Hepatocyte (in vitro differentiated cells): ENCODE measurements around the gene IGSF1. TPM values are rescaled to one million over a fixed set of nuclear protein-coding genes. Genes with fewer than 3 reads are reported as not detected.

ENCODE experiments used
- DNase-seq: peaks from one replicate; pipeline ENCODE4 v3.0.0-alpha.2; 2016; ENCODE audit warnings: low spot score
- H2AFZ ChIP-seq: fragments of 200-600 bp; sonication (generic); 2 replicates; pipeline ENCODE4 v1.6.0; 2016; ENCODE audit warnings: antibody characterized with exemption, mild to moderate bottlenecking
- H3K27ac ChIP-seq: fragments of 200-600 bp; sonication (generic); 2 replicates; pipeline ENCODE4 v1.5.1; 2016; ENCODE audit warnings: mild to moderate bottlenecking
- H3K27me3 ChIP-seq: fragments of 200-600 bp; sonication (generic); 2 replicates; pipeline ENCODE4 v1.6.1; 2016
- H3K36me3 ChIP-seq: fragments of 200-600 bp; sonication (generic); replicated peaks from 2 replicates; pipeline ENCODE4 v1.5.1; 2016; ENCODE audit warnings: low read depth; ENCODE audit not compliant: insufficient read depth
- H3K4me1 ChIP-seq: fragments of 200-600 bp; sonication (generic); 2 replicates; pipeline ENCODE4 v1.5.1; 2016; ENCODE audit warnings: mild to moderate bottlenecking, moderate library complexity; ENCODE audit not compliant: insufficient read depth
- H3K4me2 ChIP-seq: fragments of 200-600 bp; sonication (generic); 2 replicates; pipeline ENCODE4 v1.6.0; 2016
- H3K4me3 ChIP-seq: fragments of 200-600 bp; sonication (generic); 2 replicates; pipeline ENCODE4 v1.5.1; 2016; ENCODE audit warnings: mild to moderate bottlenecking
- H3K79me2 ChIP-seq: fragments of 200-600 bp; sonication (generic); 2 replicates; pipeline ENCODE4 v1.6.0; 2017; ENCODE audit warnings: mild to moderate bottlenecking
- H3K9me2 ChIP-seq: fragments of 200-600 bp; sonication (generic); replicated peaks from 2 replicates; pipeline ENCODE4 v1.6.0; 2017; ENCODE audit warnings: mild to moderate bottlenecking; ENCODE audit not compliant: insufficient read depth
- H3K9me3 ChIP-seq: fragments of 200-600 bp; sonication (generic); 2 replicates; pipeline ENCODE4 v1.5.1; 2016; ENCODE audit warnings: low read depth, mild to moderate bottlenecking
- H4K20me1 ChIP-seq: fragments of 200-600 bp; sonication (generic); 2 replicates; pipeline ENCODE4 v1.6.0; 2016; ENCODE audit warnings: mild to moderate bottlenecking; ENCODE audit not compliant: insufficient read depth, poor library complexity, severe bottlenecking
- EZH2 ChIP-seq: fragments of 200-600 bp; sonication (generic); IDR thresholded peaks from 2 replicates; pipeline ENCODE4 v1.6.1; 2016; ENCODE audit warnings: antibody characterized with exemption, mild to moderate bottlenecking, borderline replicate concordance
- EZH2phosphoT487 ChIP-seq: fragments of 200-600 bp; sonication (generic); IDR thresholded peaks from one replicate; pipeline ENCODE4 v1.6.1; 2018; ENCODE audit warnings: antibody characterized with exemption, mild to moderate bottlenecking, low read depth, moderate library complexity; ENCODE audit not compliant: unreplicated experiment, severe bottlenecking
- WGBS: methylation state at CpG from one replicate; pipeline ENCODE4 v1.1.6; 2016; ENCODE audit warnings: low lambda C conversion rate; ENCODE audit errors: missing lambda C conversion rate; 5-methylcytosine and 5-hydroxymethylcytosine counted together
- polyA plus RNA-seq: library from polyadenylated mRNA; unstranded; fragments of >200 nt; fragmentation: Nextera tagmentation; extraction: Ambion mirVana; gene quantifications from 2 replicates; pipeline ENCODE4 v1.2.1, GENCODE V29; 2016
- total RNA-seq: library from RNA; depleted of rRNA; stranded (reverse); fragments of >200 nt; gene quantifications from 2 replicates; pipeline ENCODE4 v1.2.3, GENCODE V29; 2014
- TF ChIP-seq, protein P1 (sequence below): fragments of 200-600 bp; sonication (generic); IDR thresholded peaks from 2 replicates; pipeline ENCODE4 v1.5.1; 2016; ENCODE audit warnings: antibody characterized with exemption, mild to moderate bottlenecking; ENCODE audit not compliant: poor library complexity

The IGSF1 gene
- total and polyA plus RNA-seq, 2 experiments from 2014 or later = 13.1 to 16.7 TPM

- H3K79me2 ChIP-seq = no peaks in the 10 kb centered on the region
- H3K9me2 ChIP-seq = no peaks in the 10 kb centered on the region
- no peak overlapping the region for H3K27ac ChIP-seq
- TF ChIP-seq EZH2 = no peak
- TF ChIP-seq EZH2phosphoT487 = no peak
- TF ChIP-seq, protein P1, sequence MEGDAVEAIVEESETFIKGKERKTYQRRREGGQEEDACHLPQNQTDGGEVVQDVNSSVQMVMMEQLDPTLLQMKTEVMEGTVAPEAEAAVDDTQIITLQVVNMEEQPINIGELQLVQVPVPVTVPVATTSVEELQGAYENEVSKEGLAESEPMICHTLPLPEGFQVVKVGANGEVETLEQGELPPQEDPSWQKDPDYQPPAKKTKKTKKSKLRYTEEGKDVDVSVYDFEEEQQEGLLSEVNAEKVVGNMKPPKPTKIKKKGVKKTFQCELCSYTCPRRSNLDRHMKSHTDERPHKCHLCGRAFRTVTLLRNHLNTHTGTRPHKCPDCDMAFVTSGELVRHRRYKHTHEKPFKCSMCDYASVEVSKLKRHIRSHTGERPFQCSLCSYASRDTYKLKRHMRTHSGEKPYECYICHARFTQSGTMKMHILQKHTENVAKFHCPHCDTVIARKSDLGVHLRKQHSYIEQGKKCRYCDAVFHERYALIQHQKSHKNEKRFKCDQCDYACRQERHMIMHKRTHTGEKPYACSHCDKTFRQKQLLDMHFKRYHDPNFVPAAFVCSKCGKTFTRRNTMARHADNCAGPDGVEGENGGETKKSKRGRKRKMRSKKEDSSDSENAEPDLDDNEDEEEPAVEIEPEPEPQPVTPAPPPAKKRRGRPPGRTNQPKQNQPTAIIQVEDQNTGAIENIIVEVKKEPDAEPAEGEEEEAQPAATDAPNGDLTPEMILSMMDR = no peak
- no peak overlapping the region for H2AFZ ChIP-seq
- no peaks in the 10 kb centered on the region for H3K36me3 ChIP-seq
- H3K27me3 ChIP-seq = no peaks in the 10 kb centered on the region
- no peak overlapping the region for H3K4me2 ChIP-seq
- H3K4me3 ChIP-seq = no peak overlapping the region
- H3K9me3 ChIP-seq = no peaks in the 10 kb centered on the region
- 63% methylated on average over 11 of the region's 11 CpGs for WGBS
- no peaks in the 10 kb centered on the region for H3K4me1 ChIP-seq
- H4K20me1 ChIP-seq = no peaks in the 10 kb centered on the region
- no peak for DNase-seq
Observed at GRCh38 chrX:131277543-131278136, 11.5 kb downstream of the IGSF1 start.

- H3K9me2 ChIP-seq = no peaks in the 10 kb centered on the region
- H3K4me1 ChIP-seq = no peaks in the 10 kb centered on the region
- no peak overlapping the region for H3K4me2 ChIP-seq
- no peak for DNase-seq
- H3K4me3 ChIP-seq = no peak overlapping the region
- H3K27ac ChIP-seq = no peak overlapping the region
- no peak overlapping the region for H2AFZ ChIP-seq
- H3K27me3 ChIP-seq = no peaks in the 10 kb centered on the region
- no peaks in the 10 kb centered on the region for H3K79me2 ChIP-seq
- H3K9me3 ChIP-seq = no peaks in the 10 kb centered on the region
- no peaks in the 10 kb centered on the region for H4K20me1 ChIP-seq
- 71% methylated on average over 5 of the region's 5 CpGs for WGBS
- H3K36me3 ChIP-seq = no peaks in the 10 kb centered on the region
- no peak for TF ChIP-seq EZH2
- TF ChIP-seq, protein P1 = no peak
Observed at GRCh38 chrX:131273011-131273410, 16.1 kb downstream of the IGSF1 start.

DNA sequence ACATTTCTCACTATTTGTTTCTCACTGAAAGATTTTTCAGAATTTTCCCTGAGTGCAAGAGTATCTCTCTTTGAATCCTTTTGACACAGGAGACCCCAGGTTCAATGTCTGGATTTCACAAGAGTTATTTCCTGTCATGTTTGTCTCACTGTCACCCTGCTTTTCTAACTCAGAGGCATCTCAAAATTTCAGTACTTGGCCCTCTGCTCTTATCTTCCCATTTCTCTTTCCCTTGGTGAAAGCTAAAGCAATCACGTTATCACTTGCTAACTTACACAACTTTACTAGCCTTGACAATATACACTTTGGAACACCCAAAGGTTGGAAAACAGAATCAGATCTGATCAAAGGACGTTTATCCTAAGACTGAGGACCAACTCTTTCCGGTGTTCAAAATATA lies 17.3 kb downstream of the IGSF1 start:
- H3K4me3 ChIP-seq = no peak overlapping the region
- H3K27me3 ChIP-seq = no peaks in the 10 kb centered on the region
- no peaks in the 10 kb centered on the region for H4K20me1 ChIP-seq
- no peak overlapping the region for H3K4me2 ChIP-seq
- no peaks in the 10 kb centered on the region for H3K9me2 ChIP-seq
- H3K4me1 ChIP-seq = no peaks in the 10 kb centered on the region
- no peak overlapping the region for H3K27ac ChIP-seq
- DNase-seq = no peak
- no peaks in the 10 kb centered on the region for H3K36me3 ChIP-seq
- H2AFZ ChIP-seq = no peak overlapping the region
- no peak for TF ChIP-seq EZH2phosphoT487
- TF ChIP-seq EZH2 = no peak
- TF ChIP-seq, protein P1 = no peak
- peaks cover 4% of the 10 kb centered on the region for H3K9me3 ChIP-seq
- no peaks in the 10 kb centered on the region for H3K79me2 ChIP-seq
- 28% methylated on average over 3 of the region's 3 CpGs for WGBS

- no peak overlapping the region for H3K4me2 ChIP-seq
- TF ChIP-seq EZH2phosphoT487 (no peak), EZH2 (no peak)
- TF ChIP-seq, protein P1 = no peak
- no peaks in the 10 kb centered on the region for H4K20me1 ChIP-seq
- H3K27me3 ChIP-seq = no peaks in the 10 kb centered on the region
- no peak overlapping the region for H3K4me3 ChIP-seq
- WGBS = 41% methylated on average over 3 of the region's 3 CpGs
- no peaks in the 10 kb centered on the region for H3K79me2 ChIP-seq
- no peak for DNase-seq
- no peaks in the 10 kb centered on the region for H3K36me3 ChIP-seq
- no peak overlapping the region for H3K27ac ChIP-seq
- H3K9me3 ChIP-seq = peaks cover 4% of the 10 kb centered on the region
- H2AFZ ChIP-seq = no peak overlapping the region
- H3K4me1 ChIP-seq = no peaks in the 10 kb centered on the region
- H3K9me2 ChIP-seq = no peaks in the 10 kb centered on the region
Observed at GRCh38 chrX:131271274-131271673, 17.8 kb downstream of the IGSF1 start.
